HepG2 (cell line): ENCODE results near the gene UBE2C. TPM values are rescaled to one million over a fixed set of nuclear protein-coding genes. Genes with fewer than 3 reads are reported as not detected.

ENCODE experiments used
- EP300 ChIP-seq, 3 experiments: sonication (generic) in 1 of 3; formaldehyde crosslinking in 1 of 3; IDR thresholded peaks; 2 replicates each; pipeline versions ENCODE4 v1.5.1 to v1.6.1; 2011 to 2020; ENCODE audit warnings: low read depth in 2 of 3, low read length in 2 of 3, borderline replicate concordance in 1 of 3, improper control_type of control experiment in 1 of 3, mild to moderate bottlenecking in 1 of 3, missing genetic modification reagents in 1 of 3, moderate library complexity in 1 of 3
- ESRRA ChIP-seq: sonication (generic); formaldehyde crosslinking; IDR thresholded peaks from 2 replicates; pipeline ENCODE4 v1.5.1; 2020; ENCODE audit warnings: mild to moderate bottlenecking, low read depth, missing genetic modification reagents
- HDAC6 ChIP-seq: fragments of 200-600 bp; sonication (generic); IDR thresholded peaks from 2 replicates; pipeline ENCODE4 v1.7.0; 2017; ENCODE audit warnings: mild to moderate bottlenecking, antibody characterized with exemption, low read length, low read depth
- HMG20A ChIP-seq: IDR thresholded peaks from 2 replicates; pipeline ENCODE4 v1.6.1; 2016; ENCODE audit warnings: borderline replicate concordance
- MIER3 ChIP-seq: IDR thresholded peaks from 2 replicates; pipeline ENCODE4 v1.6.1; 2016; ENCODE audit warnings: missing compliant biosample characterization, borderline replicate concordance
- SIN3B ChIP-seq: fragments of 150-350 bp; IDR thresholded peaks from 2 replicates; pipeline ENCODE4 v1.6.1; 2014; ENCODE audit warnings: low read length
- SOX5 ChIP-seq: IDR thresholded peaks from 2 replicates; pipeline ENCODE4 v1.6.1; 2016; ENCODE audit warnings: borderline replicate concordance
- ZFP41 ChIP-seq: sonication (generic); formaldehyde crosslinking; IDR thresholded peaks from 2 replicates; pipeline ENCODE4 v1.4.0; 2020; ENCODE audit warnings: mild to moderate bottlenecking, missing genetic modification reagents, borderline replicate concordance
- ZNF354B ChIP-seq: sonication (generic); formaldehyde crosslinking; IDR thresholded peaks from 2 replicates; pipeline ENCODE4 v1.8.0; 2022; ENCODE audit warnings: mild to moderate bottlenecking, missing genetic modification reagents
- ZNF431 ChIP-seq: sonication (generic); formaldehyde crosslinking; IDR thresholded peaks from 2 replicates; pipeline ENCODE4 v1.9.0; 2022; ENCODE audit warnings: missing genetic modification reagents, low read depth, mild to moderate bottlenecking, borderline replicate concordance
- polyA plus RNA-seq, 8 experiments: library from polyadenylated mRNA; depleted of rRNA in 3 of 8; stranded (reverse) in 7 of 8; unstranded in 1 of 8; fragments of >200 nt; fragmentation: Illumina TruSeq in 4 of 8; extraction: Trizol in 4 of 8; gene quantifications; 2 replicates each; pipeline versions ENCODE4 v1.2.1 to v1.2.3, GENCODE V29; 2011 to 2016; ENCODE audit warnings: low read depth in 4 of 8, missing spikeins in 1 of 8, mixed read lengths in 1 of 8; ENCODE audit not compliant: insufficient read depth in 1 of 8
- total RNA-seq, 5 experiments: library from RNA; depleted of rRNA; stranded (reverse); fragments of >200 nt; fragmentation: Illumina TruSeq; extraction: Trizol; gene quantifications; 2 replicates each; pipeline ENCODE4 v1.2.3, GENCODE V29; 2016; ENCODE audit warnings: low read depth in 1 of 5
- TF ChIP-seq, protein P1 (sequence below): sonication (generic); formaldehyde crosslinking; IDR thresholded peaks from 2 replicates; pipeline ENCODE4 v1.5.0; 2020; ENCODE audit warnings: mild to moderate bottlenecking, missing genetic modification reagents, borderline replicate concordance
- TF ChIP-seq, protein P2 (sequence below): sonication (generic); formaldehyde crosslinking; IDR thresholded peaks from 2 replicates; pipeline ENCODE4 v1.4.0; 2020; ENCODE audit warnings: missing genetic modification reagents
- TF ChIP-seq, protein P3 (sequence below): sonication (generic); formaldehyde crosslinking; IDR thresholded peaks from 2 replicates; pipeline ENCODE4 v1.8.1; 2023; ENCODE audit warnings: mild to moderate bottlenecking, moderate library complexity, missing genetic modification reagents
- TF ChIP-seq, protein P4 (sequence below): sonication (generic); formaldehyde crosslinking; IDR thresholded peaks from 2 replicates; pipeline ENCODE4 v1.8.0; 2022; ENCODE audit warnings: low read depth, missing genetic modification reagents
- TF ChIP-seq, protein P5 (sequence below): sonication (generic); formaldehyde crosslinking; IDR thresholded peaks from 2 replicates; pipeline ENCODE4 v1.5.1; 2020; ENCODE audit warnings: missing genetic modification reagents, mild to moderate bottlenecking, borderline replicate concordance

UBE2C gene
- total and polyA plus RNA-seq, 2 of the 13 experiments (the other 11 are each of a cell fraction or from before 2014, with no cell fraction given), result 100 to 123 TPM

DNA sequence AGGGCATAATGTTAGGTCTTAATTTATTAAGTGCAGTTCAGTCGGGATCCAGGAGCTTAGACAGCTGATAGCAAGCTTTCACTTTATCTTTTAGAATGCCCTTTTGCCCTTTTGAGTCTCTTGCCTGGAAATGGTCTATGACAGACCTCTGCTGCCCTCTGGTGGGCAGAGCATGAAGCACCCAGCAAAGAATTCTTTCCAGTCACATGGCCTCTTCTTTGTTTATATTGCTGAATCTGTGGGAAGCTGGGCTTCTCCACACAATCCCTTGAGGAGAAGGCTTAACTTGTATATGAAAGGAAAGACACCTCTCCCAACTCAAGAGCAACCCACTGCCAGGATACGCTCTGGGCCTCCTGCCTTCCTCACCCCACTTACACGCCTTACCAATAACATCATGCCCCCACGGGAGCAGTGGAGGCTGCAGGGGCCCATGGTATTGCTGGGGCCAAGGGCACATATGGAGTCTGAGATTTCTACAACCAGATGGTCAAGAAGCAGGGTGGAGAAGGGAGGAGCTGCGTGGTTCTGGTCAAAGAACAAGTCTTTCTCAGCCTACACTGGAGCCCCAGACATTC is 41.2 kb upstream of the UBE2C start (continued):
- TF ChIP-seq, protein P1, sequence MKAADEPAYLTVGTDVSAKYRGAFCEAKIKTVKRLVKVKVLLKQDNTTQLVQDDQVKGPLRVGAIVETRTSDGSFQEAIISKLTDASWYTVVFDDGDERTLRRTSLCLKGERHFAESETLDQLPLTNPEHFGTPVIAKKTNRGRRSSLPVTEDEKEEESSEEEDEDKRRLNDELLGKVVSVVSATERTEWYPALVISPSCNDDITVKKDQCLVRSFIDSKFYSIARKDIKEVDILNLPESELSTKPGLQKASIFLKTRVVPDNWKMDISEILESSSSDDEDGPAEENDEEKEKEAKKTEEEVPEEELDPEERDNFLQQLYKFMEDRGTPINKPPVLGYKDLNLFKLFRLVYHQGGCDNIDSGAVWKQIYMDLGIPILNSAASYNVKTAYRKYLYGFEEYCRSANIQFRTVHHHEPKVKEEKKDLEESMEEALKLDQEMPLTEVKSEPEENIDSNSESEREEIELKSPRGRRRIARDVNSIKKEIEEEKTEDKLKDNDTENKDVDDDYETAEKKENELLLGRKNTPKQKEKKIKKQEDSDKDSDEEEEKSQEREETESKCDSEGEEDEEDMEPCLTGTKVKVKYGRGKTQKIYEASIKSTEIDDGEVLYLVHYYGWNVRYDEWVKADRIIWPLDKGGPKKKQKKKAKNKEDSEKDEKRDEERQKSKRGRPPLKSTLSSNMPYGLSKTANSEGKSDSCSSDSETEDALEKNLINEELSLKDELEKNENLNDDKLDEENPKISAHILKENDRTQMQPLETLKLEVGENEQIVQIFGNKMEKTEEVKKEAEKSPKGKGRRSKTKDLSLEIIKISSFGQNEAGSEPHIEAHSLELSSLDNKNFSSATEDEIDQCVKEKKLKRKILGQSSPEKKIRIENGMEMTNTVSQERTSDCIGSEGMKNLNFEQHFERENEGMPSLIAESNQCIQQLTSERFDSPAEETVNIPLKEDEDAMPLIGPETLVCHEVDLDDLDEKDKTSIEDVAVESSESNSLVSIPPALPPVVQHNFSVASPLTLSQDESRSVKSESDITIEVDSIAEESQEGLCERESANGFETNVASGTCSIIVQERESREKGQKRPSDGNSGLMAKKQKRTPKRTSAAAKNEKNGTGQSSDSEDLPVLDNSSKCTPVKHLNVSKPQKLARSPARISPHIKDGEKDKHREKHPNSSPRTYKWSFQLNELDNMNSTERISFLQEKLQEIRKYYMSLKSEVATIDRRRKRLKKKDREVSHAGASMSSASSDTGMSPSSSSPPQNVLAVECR (CRISPR knock-in tag), result peak; percentile 55; the same call in 1 of the 2 replicates
- TF ChIP-seq SOX5 (CRISPR knock-in tag) (0 out of 2 replicates have a peak, but pooled peaks have one; percentile 14), ZNF354B (no peak), EP300 (IDR thresholded peaks at IDR 0.05; ENCODE audit: low read depth in 2 of 2, low read length in 2 of 2) (0 out of 4 replicates have a peak, but pooled peaks of 1 of the 2 experiments have one; percentile 1), EP300 (CRISPR knock-in tag; IDR thresholded peaks at IDR 0.05; ENCODE audit: borderline replicate concordance) (no peak), SIN3B (peak; percentile 52; the same call in 1 of the 2 replicates), MIER3 (CRISPR knock-in tag) (0 out of 2 replicates have a peak, but pooled peaks have one; percentile 79), HMG20A (CRISPR knock-in tag) (peak; percentile 43; the same call in 1 of the 2 replicates), ZFP41 (CRISPR knock-in tag) (0 out of 2 replicates have a peak, but pooled peaks have one; percentile 32), ESRRA (CRISPR knock-in tag) (peak; percentile 82), HDAC6 (no peak), ZNF431 (CRISPR knock-in tag) (no peak)
- TF ChIP-seq, protein P2, sequence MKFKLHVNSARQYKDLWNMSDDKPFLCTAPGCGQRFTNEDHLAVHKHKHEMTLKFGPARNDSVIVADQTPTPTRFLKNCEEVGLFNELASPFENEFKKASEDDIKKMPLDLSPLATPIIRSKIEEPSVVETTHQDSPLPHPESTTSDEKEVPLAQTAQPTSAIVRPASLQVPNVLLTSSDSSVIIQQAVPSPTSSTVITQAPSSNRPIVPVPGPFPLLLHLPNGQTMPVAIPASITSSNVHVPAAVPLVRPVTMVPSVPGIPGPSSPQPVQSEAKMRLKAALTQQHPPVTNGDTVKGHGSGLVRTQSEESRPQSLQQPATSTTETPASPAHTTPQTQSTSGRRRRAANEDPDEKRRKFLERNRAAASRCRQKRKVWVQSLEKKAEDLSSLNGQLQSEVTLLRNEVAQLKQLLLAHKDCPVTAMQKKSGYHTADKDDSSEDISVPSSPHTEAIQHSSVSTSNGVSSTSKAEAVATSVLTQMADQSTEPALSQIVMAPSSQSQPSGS, result 0 out of 2 replicates have a peak, but pooled peaks have one; percentile 36
- TF ChIP-seq, protein P3, sequence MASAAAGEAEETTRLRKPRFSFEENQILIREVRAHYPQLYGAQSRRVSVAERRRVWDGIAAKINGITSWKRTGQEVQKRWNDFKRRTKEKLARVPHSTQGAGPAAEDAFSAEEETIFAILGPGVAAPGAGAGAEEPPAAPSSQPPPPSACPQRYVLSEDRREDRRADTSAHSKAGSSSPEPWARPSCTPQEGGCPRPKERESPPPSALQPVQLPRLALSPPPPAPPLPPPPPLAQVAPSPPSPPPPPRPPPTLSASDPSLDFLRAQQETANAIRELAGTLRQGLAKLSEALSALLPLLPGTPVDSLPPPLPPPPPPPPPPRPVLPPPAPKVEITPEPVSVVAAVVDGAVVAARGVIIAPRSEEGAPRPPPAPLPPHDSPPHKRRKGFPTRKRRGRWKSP (CRISPR knock-in tag), result peak; percentile 58; the same call in 1 of the 2 replicates
- TF ChIP-seq, protein P4, sequence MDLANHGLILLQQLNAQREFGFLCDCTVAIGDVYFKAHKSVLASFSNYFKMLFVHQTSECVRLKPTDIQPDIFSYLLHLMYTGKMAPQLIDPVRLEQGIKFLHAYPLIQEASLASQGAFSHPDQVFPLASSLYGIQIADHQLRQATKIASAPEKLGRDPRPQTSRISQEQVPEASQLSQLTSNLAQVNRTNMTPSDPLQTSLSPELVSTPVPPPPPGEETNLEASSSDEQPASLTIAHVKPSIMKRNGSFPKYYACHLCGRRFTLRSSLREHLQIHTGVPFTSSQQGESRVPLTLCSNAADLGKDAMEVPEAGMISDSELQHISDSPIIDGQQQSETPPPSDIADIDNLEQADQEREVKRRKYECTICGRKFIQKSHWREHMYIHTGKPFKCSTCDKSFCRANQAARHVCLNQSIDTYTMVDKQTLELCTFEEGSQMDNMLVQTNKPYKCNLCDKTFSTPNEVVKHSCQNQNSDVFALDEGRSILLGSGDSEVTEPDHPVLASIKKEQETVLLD (CRISPR knock-in tag), result no peak
- TF ChIP-seq, protein P5, sequence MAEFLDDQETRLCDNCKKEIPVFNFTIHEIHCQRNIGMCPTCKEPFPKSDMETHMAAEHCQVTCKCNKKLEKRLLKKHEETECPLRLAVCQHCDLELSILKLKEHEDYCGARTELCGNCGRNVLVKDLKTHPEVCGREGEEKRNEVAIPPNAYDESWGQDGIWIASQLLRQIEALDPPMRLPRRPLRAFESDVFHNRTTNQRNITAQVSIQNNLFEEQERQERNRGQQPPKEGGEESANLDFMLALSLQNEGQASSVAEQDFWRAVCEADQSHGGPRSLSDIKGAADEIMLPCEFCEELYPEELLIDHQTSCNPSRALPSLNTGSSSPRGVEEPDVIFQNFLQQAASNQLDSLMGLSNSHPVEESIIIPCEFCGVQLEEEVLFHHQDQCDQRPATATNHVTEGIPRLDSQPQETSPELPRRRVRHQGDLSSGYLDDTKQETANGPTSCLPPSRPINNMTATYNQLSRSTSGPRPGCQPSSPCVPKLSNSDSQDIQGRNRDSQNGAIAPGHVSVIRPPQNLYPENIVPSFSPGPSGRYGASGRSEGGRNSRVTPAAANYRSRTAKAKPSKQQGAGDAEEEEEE (CRISPR knock-in tag), result 0 out of 2 replicates have a peak, but pooled peaks have one; percentile 20
